A673 (cell line): ENCODE data around the gene RFXAP. TPM values are rescaled to one million over a fixed set of nuclear protein-coding genes. Genes with fewer than 3 reads are reported as not detected.

ENCODE experiments used
- BruUV-seq: library from RNA; stranded (reverse); fragments of 400-500 nt; replicated peaks from 2 replicates; lab custom pipeline; 2021; lab: Mats Ljungman, UMichigan
- CTCF ChIA-PET: fragments of 300-600 bp; sonication (Branson Sonifier 250); formaldehyde crosslinking; loops from one replicate; lab custom pipeline; 2022; ENCODE audit warnings: antibody characterized with exemption; lab: Charles Lee
- POLR2A ChIA-PET: fragments of 300-600 bp; sonication (Branson Sonifier 250); formaldehyde crosslinking; loops from one replicate; lab custom pipeline; 2022; ENCODE audit warnings: antibody characterized with exemption; ENCODE audit not compliant: low non-redundant PET; lab: Charles Lee
- DNase-seq: peaks from one replicate; pipeline ENCODE4 v3.0.0-alpha.2; 2015; ENCODE audit warnings: low spot score
- H3K27ac ChIP-seq: fragments of 200-600 bp; sonication (generic); 2 replicates; pipeline ENCODE4 v1.5.1; 2016; ENCODE audit warnings: mixed run types, low read depth, mild to moderate bottlenecking, mixed read lengths, antibody characterized with exemption, low read length; ENCODE audit not compliant: poor library complexity, severe bottlenecking
- H3K27me3 ChIP-seq: fragments of 200-600 bp; sonication (generic); replicated peaks from 2 replicates; pipeline ENCODE4 v1.6.1; 2017; ENCODE audit warnings: mixed run types, low read depth, mild to moderate bottlenecking, mixed read lengths, antibody characterized with exemption, low read length; ENCODE audit not compliant: insufficient read depth, poor library complexity
- H3K36me3 ChIP-seq: fragments of 200-600 bp; sonication (generic); 2 replicates; pipeline ENCODE4 v1.6.1; 2016; ENCODE audit warnings: mixed run types, mild to moderate bottlenecking, mixed read lengths, antibody characterized with exemption, low read length; ENCODE audit not compliant: insufficient read depth, poor library complexity, severe bottlenecking
- H3K4me1 ChIP-seq: fragments of 200-600 bp; sonication (generic); 2 replicates; pipeline ENCODE4 v1.6.1; 2017; ENCODE audit warnings: mixed run types, mild to moderate bottlenecking, mixed read lengths, antibody characterized with exemption, low read length; ENCODE audit not compliant: insufficient read depth, poor library complexity, severe bottlenecking
- H3K4me3 ChIP-seq: fragments of 200-600 bp; sonication (generic); 2 replicates; pipeline ENCODE4 v1.5.1; 2016; ENCODE audit warnings: low read depth, mixed run types, mild to moderate bottlenecking, mixed read lengths, low read length; ENCODE audit not compliant: poor library complexity, severe bottlenecking
- H3K9me3 ChIP-seq: fragments of 200-600 bp; sonication (generic); 2 replicates; pipeline ENCODE4 v1.6.1; 2016; ENCODE audit warnings: mixed run types, low read depth, mild to moderate bottlenecking, mixed read lengths, antibody characterized with exemption, low read length; ENCODE audit not compliant: poor library complexity, severe bottlenecking
- EZH2 ChIP-seq: fragments of 200-600 bp; sonication (generic); IDR thresholded peaks from 2 replicates; pipeline ENCODE4 v1.6.1; 2017; ENCODE audit warnings: borderline replicate concordance, low read depth, mild to moderate bottlenecking, mixed read lengths, antibody characterized with exemption, low read length; ENCODE audit not compliant: poor library complexity, severe bottlenecking
- intact Hi-C: fragments of 100-400 bp; cut with micrococcal nuclease; formaldehyde crosslinking; loops from one replicate; pipeline ENCODE4 v1.10.0; 2022; ENCODE audit not compliant: unreplicated experiment
- total RNA-seq: library from RNA; stranded (reverse); gene quantifications from 2 replicates; pipeline ENCODE4 v1.2.3, GENCODE V29; 2021
- TF ChIP-seq, protein P1 (sequence below): fragments of 300-800, 200-600 bp; sonication (generic); conservative IDR thresholded peaks from 2 replicates; pipeline ENCODE4 v1.5.1; 2017; ENCODE audit warnings: low read depth, mild to moderate bottlenecking, antibody characterized with exemption, low read length, moderate library complexity, mixed read lengths

Gene RFXAP
- total RNA-seq, 1 experiment from 2014 or later = 29.2 TPM

DNA sequence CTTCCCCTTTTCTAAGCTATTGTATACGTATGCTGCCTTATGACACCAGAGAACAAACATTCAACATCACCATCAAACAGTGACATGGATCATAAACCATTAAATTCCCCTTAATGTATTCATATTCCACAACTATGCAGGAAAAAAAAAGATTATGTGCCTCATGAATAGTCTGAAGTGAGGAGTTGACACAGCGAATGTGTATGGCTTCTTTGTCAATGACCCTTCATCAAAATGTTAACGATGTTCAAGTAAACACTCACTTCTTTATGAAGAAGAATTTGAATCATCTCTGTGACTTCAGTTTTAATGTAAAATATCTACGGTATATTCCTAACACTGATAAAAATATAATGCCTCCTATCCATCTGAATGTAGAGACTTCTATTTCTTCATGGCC is 56.4 kb downstream of the RFXAP start:
- peaks cover 33% of the 10 kb centered on the region for H3K36me3 ChIP-seq
- no peak for DNase-seq
- POLR2A ChIA-PET = no interaction called here
- no peak overlapping the region for H3K4me3 ChIP-seq
- CTCF ChIA-PET = no interaction called here
- no TSS peak for BruUV-seq
- H3K27me3 ChIP-seq = no peaks in the 10 kb centered on the region
- no peaks in the 10 kb centered on the region for H3K9me3 ChIP-seq
- H3K4me1 ChIP-seq = peaks cover 11% of the 10 kb centered on the region
- no peak overlapping the region for H3K27ac ChIP-seq
- intact Hi-C loops = no loop called here
- TF ChIP-seq, protein P1, sequence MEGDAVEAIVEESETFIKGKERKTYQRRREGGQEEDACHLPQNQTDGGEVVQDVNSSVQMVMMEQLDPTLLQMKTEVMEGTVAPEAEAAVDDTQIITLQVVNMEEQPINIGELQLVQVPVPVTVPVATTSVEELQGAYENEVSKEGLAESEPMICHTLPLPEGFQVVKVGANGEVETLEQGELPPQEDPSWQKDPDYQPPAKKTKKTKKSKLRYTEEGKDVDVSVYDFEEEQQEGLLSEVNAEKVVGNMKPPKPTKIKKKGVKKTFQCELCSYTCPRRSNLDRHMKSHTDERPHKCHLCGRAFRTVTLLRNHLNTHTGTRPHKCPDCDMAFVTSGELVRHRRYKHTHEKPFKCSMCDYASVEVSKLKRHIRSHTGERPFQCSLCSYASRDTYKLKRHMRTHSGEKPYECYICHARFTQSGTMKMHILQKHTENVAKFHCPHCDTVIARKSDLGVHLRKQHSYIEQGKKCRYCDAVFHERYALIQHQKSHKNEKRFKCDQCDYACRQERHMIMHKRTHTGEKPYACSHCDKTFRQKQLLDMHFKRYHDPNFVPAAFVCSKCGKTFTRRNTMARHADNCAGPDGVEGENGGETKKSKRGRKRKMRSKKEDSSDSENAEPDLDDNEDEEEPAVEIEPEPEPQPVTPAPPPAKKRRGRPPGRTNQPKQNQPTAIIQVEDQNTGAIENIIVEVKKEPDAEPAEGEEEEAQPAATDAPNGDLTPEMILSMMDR = no peak
- no peak for TF ChIP-seq EZH2

DNA sequence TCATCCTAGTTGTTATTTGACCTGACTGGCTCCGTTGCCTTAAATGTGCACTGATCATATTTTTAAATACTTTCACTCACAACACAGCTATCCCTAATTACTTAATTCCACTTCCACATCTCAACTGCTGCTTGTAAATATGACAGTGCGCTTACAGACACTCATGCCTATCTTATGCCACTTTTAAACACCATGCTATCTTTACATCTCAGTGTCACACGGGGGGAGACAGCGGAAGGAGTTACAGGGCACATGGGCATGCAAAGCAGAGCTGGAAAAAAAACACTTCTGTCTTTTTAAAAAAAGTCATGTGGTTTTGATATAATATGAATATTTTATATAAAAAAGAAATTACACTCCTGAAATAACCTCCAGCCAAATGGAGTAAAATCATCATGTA is 56.9 kb downstream of the RFXAP start:
- TF ChIP-seq EZH2 = no peak
- TF ChIP-seq, protein P1 = no peak
- ChIA-PET CTCF (no interaction called here), POLR2A (no interaction called here)
- Histone ChIP-seq H3K4me1 (peaks cover 14% of the 10 kb centered on the region), H3K36me3 (peaks cover 27% of the 10 kb centered on the region), H3K4me3 (no peak overlapping the region), H3K27me3 (no peaks in the 10 kb centered on the region), H3K9me3 (no peaks in the 10 kb centered on the region), H3K27ac (no peak overlapping the region)
- DNase-seq = no peak
- intact Hi-C loops = no loop called here
- no TSS peak for BruUV-seq

Other genes starting within 250 kb of the RFXAP start
- 42.9 and 53.5 TPM in 2 replicates for gene SERTM1, start 145.2 kb upstream of the RFXAP start, total RNA-seq
- 23.3 and 24.6 TPM in 2 replicates for gene SMAD9, start 101.0 kb downstream of the RFXAP start, total RNA-seq
- gene ALG5, start 180.1 kb downstream of the RFXAP start, total RNA-seq = 45.4 and 52.0 TPM in 2 replicates
- 95.8 and 117 TPM in 2 replicates for gene EXOSC8, start 181.6 kb downstream of the RFXAP start, total RNA-seq
- gene SUPT20H, start 240.5 kb downstream of the RFXAP start, total RNA-seq = 82.6 and 94.4 TPM in 2 replicates